Smooth muscle cell (in vitro differentiated cells): ENCODE measurements around the gene SIK2. TPM values are rescaled to one million over a fixed set of nuclear protein-coding genes. Genes with fewer than 3 reads are reported as not detected.

ENCODE experiments used
- DNase-seq: peaks from one replicate; lab custom pipeline; 2025; ENCODE audit not compliant: unreplicated experiment; lab: John Stamatoyannopoulos, UW
- H2AFZ ChIP-seq: fragments of 200-600 bp; sonication (generic); 2 replicates; pipeline ENCODE4 v1.6.0; 2016; ENCODE audit warnings: antibody characterized with exemption, low read depth, mild to moderate bottlenecking
- H3F3A ChIP-seq: fragments of 200-600 bp; sonication (generic); 2 replicates; pipeline ENCODE4 v1.6.0; 2017; ENCODE audit warnings: antibody characterized with exemption, low read depth
- H3K27ac ChIP-seq: fragments of 200-600 bp; sonication (generic); 2 replicates; pipeline ENCODE4 v1.5.1; 2016; ENCODE audit warnings: low read depth, mild to moderate bottlenecking
- H3K27me3 ChIP-seq: fragments of 200-600 bp; sonication (generic); 2 replicates; pipeline ENCODE4 v1.6.1; 2016; ENCODE audit warnings: low read depth, mild to moderate bottlenecking
- H3K36me3 ChIP-seq: fragments of 200-600 bp; sonication (generic); 2 replicates; pipeline ENCODE4 v1.5.1; 2016; ENCODE audit warnings: low read depth
- H3K4me1 ChIP-seq: fragments of 200-600 bp; sonication (generic); 2 replicates; pipeline ENCODE4 v1.5.1; 2016; ENCODE audit warnings: low read depth
- H3K4me2 ChIP-seq: fragments of 200-600 bp; sonication (generic); 2 replicates; pipeline ENCODE4 v1.6.0; 2016; ENCODE audit warnings: mild to moderate bottlenecking
- H3K4me3 ChIP-seq: fragments of 200-600 bp; sonication (generic); 2 replicates; pipeline ENCODE4 v1.5.1; 2016; ENCODE audit warnings: mild to moderate bottlenecking
- H3K79me2 ChIP-seq: fragments of 200-600 bp; sonication (generic); 2 replicates; pipeline ENCODE4 v1.6.0; 2016; ENCODE audit warnings: low read depth, mild to moderate bottlenecking
- H3K9ac ChIP-seq: fragments of 200-600 bp; sonication (generic); 2 replicates; pipeline ENCODE4 v1.6.0; 2016; ENCODE audit warnings: low read depth
- H3K9me3 ChIP-seq: fragments of 200-600 bp; sonication (generic); replicated peaks from 2 replicates; pipeline ENCODE4 v1.5.1; 2016; ENCODE audit warnings: low read depth
- H4K20me1 ChIP-seq: fragments of 200-600 bp; sonication (generic); 2 replicates; pipeline ENCODE4 v1.6.0; 2016; ENCODE audit warnings: low read depth
- CTCF ChIP-seq: fragments of 200-600 bp; sonication (generic); IDR thresholded peaks from 2 replicates; pipeline ENCODE4 v1.5.1; 2017; ENCODE audit warnings: borderline replicate concordance, mild to moderate bottlenecking, antibody characterized with exemption; ENCODE audit not compliant: insufficient read depth, poor library complexity, severe bottlenecking
- WGBS: methylation state at CpG from one replicate; pipeline ENCODE4 v1.1.7; 2016; ENCODE audit warnings: low lambda C conversion rate; 5-methylcytosine and 5-hydroxymethylcytosine counted together
- polyA plus RNA-seq: library from polyadenylated mRNA; unstranded; fragments of >200 nt; fragmentation: Nextera tagmentation; extraction: Ambion mirVana; gene quantifications from 2 replicates; pipeline ENCODE4 v1.2.1, GENCODE V29; 2016
- total RNA-seq: library from RNA; depleted of rRNA; stranded (reverse); fragments of >200 nt; gene quantifications from 2 replicates; pipeline ENCODE4 v1.2.3, GENCODE V29; 2014

The SIK2 gene
- total and polyA plus RNA-seq, 2 experiments from 2014 or later, result 1.9 to 14.1 TPM

DNA sequence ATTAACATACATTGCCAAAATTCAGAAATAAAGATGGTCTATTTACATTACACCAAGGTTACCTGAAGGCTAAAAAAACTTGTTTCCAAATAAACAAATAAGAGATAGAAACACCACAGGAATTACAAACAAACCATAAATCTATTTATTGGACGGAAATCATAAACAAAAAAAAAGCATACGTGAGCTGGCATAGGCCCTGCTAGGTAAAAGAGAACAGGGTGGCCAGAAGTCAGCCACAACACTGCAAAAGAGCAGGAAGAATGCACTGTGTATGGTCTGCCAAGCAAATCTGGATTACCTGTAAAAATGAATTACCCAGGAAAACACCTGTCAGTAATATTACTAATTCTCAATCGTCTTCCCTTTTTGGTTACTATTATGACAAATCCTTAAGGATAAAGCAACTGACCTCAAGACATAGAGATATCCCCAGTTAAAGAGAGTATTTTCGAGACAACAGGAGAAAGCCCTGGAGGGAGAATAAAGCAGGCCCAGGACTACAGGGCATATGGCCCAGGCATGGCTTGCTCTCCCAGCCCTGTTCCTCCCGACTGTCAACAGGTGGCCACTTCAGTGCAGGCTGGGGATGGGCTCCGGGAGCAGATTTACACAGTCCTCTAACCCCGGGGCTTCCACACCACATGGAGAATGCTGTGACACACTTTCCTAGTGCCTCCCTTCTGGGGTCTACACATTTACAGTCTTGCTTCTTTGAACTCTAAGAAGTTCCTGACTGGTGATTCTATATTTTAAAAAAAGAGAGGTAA lies 146.0 kb downstream of the SIK2 start:
- 86% methylated on average over 7 of the region's 7 CpGs for WGBS

DNA sequence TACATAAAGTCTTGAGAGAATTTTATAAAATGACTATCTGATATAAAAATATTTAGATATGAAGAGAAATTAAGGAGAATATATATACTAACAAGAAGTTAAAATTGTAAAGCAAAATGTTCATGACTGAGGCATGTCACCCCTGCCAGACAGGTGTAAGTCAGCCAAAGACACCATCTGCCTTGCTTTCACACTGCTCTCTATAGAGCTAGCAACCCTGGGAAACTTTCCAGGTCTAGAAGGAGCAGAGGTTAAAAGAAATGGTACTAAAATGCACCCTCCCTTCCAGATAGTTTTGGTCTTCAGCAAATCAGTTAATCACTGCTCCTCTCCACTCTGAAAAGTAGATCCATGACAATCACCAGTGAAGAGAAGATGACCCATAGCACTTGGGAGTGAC lies 147.4 kb downstream of the SIK2 start:
- H3F3A ChIP-seq, result peaks cover 7% of the 10 kb centered on the region
- no peak for TF ChIP-seq CTCF
- H3K36me3 ChIP-seq, result peaks cover 15% of the 10 kb centered on the region
- no peaks in the 10 kb centered on the region for H3K27me3 ChIP-seq
- no peaks in the 10 kb centered on the region for H3K9me3 ChIP-seq
- peaks cover 10% of the 10 kb centered on the region for H4K20me1 ChIP-seq
- no peaks in the 10 kb centered on the region for H3K79me2 ChIP-seq
- H3K4me1 ChIP-seq, result peaks cover 5% of the 10 kb centered on the region
- no peak overlapping the region for H2AFZ ChIP-seq
- H3K9ac ChIP-seq, result no peak overlapping the region
- H3K27ac ChIP-seq, result no peak overlapping the region
- no peak overlapping the region for H3K4me2 ChIP-seq
- DNase-seq, result no peak
- H3K4me3 ChIP-seq, result no peak overlapping the region

More for the DNA sequence above, 146.0 kb downstream of the SIK2 start:
- Histone ChIP-seq H3K9ac (no peak overlapping the region), H3K4me2 (no peak overlapping the region), H4K20me1 (peaks cover 10% of the 10 kb centered on the region), H3K9me3 (no peaks in the 10 kb centered on the region), H3K36me3 (peaks cover 13% of the 10 kb centered on the region), H3K27me3 (no peaks in the 10 kb centered on the region), H3K79me2 (no peaks in the 10 kb centered on the region), H3K4me3 (no peak overlapping the region), H3K27ac (no peak overlapping the region), H2AFZ (no peak overlapping the region), H3F3A (peaks cover 7% of the 10 kb centered on the region), H3K4me1 (peaks cover 5% of the 10 kb centered on the region)
- no peak for TF ChIP-seq CTCF
- no peak for DNase-seq

DNA sequence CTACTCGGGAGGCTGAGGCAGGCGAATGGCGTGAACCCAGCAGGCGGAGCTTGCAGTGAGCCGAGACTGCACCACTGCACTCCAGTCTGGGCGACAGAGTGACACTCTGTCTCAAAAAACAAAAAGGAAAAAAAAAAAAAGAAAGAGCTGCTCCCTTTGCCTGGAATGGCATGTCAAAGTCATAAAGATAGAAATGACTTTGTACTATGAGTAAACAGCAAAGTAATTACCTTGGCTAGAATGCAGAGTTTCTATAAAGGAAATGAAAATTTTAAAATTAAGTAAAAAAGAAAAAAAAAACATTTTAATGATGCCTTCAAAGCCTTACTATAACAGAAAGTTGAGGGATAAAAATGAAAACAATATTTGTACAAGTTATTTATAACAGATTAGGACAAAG lies 153.8 kb downstream of the SIK2 start:
- Histone ChIP-seq H2AFZ (no peak overlapping the region), H3K79me2 (no peaks in the 10 kb centered on the region), H3K4me2 (no peak overlapping the region), H3K4me1 (no peaks in the 10 kb centered on the region), H3K4me3 (no peak overlapping the region), H3F3A (no peaks in the 10 kb centered on the region), H4K20me1 (no peaks in the 10 kb centered on the region), H3K27me3 (no peaks in the 10 kb centered on the region), H3K27ac (no peak overlapping the region), H3K36me3 (peaks cover 22% of the 10 kb centered on the region), H3K9ac (no peak overlapping the region), H3K9me3 (no peaks in the 10 kb centered on the region)
- WGBS, result 96% methylated on average over 6 of the region's 6 CpGs
- DNase-seq, result no peak
- TF ChIP-seq CTCF, result no peak

GRCh38 chr11:111759376-111759775 lies 157.1 kb downstream of the SIK2 start:
- Histone ChIP-seq H3F3A (no peaks in the 10 kb centered on the region), H2AFZ (no peak overlapping the region), H3K9me3 (no peaks in the 10 kb centered on the region), H3K4me1 (peaks cover under 1% of the 10 kb centered on the region), H3K4me3 (no peak overlapping the region), H3K9ac (no peak overlapping the region), H3K4me2 (no peak overlapping the region), H4K20me1 (no peaks in the 10 kb centered on the region), H3K36me3 (peaks cover 19% of the 10 kb centered on the region), H3K27me3 (no peaks in the 10 kb centered on the region), H3K79me2 (peaks cover 7% of the 10 kb centered on the region), H3K27ac (no peak overlapping the region)
- no peak for TF ChIP-seq CTCF
- no peak for DNase-seq
